ENCODE data around the gene AHRR.

Gene AHRR

DNA sequence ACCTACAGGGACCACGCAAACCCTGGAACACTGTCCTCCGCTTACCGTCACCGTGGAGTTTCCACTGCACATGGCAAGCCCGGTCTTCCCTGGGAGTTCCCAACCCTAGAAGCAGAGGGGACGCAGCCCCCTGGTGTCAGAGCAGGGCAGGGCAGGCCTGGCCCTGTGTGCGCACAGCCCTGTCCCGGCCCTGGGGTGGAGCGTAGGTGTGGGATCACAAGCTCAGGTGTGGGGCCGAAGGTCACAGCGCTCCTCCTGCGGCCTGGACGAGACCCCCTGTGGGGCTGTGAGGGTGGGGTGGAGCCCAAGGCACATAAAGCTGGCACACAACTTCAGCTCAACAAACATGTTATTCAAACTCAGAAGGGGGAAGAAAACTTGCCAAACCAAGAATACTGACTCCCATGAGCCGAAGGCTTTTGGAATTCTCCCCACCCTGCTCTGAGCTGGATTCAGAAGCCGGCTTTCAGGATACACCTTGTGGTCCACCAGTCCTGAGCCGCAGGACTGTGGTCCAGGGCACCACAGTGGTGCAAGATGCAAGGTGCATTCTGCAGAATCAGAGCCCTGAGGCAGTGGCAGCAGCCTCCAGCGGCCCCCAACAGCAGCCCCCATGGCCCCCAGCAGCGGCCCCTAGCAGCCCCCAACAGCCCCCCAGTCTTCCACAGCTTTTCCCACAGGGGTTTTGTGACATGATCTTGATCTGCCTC, 109.6 kb downstream of the AHRR start:
- peak; percentile 35 for DNase-seq

DNA sequence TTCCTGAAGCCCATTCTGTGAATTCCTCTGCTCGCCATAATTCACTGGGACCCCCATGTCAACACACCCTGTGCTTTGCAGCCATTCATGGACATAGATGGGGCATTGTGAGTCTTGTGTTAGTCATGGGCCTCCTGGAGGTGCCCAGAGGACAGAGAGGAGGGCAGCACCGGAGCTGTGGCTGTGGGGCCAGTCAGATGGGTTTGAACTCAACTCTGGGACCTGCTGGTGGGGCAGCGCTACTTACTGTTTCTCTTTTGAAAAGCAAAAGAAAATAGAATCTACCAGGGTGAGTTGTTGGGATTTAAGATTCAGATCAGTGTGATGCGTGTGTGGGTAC, 110.2 kb downstream of the AHRR start:
- DNase-seq: no peak

DNA sequence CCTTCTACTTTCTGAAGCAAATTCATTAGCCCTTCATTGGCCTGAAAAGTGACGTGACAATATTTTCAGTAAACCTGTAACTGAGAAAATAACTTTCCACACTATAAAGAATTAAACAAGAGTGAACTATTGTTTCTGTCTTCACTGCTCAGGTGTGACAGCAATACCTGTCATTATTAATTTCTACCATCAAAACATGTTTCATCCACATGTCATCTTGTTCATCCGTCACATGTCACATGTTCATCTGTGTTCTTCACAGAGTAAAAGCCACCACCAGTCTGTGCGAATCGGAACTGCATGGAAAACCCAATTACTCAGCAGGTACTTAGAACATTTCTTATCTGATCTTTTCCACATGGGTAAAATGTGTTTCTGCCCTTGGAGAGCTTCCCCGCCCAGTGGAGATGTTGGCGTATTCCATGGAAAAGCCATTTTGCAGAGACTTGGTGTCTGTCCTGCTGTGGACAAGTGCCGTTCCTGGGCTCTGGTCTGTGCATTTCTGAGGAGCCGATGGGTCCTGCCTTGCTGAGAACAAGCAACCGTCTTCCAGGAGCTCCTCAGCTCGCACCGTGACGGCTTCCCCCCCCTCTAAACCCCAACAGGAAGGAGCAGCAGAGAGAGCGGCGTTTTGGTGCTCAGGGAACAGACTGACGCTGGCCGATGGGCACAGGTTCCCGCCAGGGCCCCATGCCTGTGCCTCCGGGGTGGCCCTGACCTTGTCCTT, 110.8 kb downstream of the AHRR start:
- no peak for DNase-seq

DNA sequence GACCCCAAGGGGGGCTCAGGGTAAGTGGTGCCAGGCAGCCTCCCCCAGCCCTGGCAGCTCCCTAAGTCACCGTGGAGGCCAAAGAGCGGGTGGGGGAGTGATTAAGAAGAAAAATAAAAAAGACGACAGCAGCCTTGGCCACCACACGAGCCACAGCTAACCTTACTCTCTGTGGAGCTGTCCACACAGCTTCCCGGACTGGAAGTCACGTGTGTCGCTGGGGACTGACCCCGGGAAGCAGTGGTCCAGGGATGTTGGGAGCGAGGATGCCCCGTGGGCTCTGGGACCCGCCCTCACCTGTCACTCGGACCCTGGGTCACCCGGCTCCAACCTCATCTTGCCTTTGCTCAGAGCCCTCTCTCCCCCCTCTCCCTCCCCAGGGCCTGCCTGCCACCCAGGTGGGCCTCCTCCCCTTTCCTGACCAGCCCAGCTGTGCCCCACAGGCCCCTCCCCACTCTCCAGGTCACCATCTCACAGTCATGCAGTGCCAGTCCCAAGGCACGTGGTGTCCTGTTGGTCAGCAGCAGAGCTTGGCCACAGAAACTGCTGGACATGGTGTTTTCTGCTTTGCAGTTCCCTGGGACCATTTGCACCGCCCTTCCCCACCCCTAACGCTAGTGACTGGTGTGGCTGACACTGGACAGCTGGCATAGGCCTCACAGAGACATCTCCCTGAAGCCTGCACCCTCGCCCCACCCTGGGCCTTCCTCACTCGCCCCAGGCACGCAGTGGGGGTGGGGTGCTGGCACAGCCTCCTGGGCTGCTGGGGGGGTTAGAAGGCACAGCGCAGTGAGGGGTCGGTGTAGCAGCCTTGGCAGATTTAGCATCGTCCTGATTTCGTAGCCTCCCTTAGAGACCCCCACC, 111.6 kb downstream of the AHRR start:
- DNase-seq: no peak

- no peak for DNase-seq
Observed at GRCh38 chr5:433836-434235, 112.3 kb downstream of the AHRR start.

- no peak for DNase-seq
Observed at GRCh38 chr5:434443-435146, 113.1 kb downstream of the AHRR start.

GRCh38 chr5:435156-435790, 113.8 kb downstream of the AHRR start:
- no peak for DNase-seq

DNA sequence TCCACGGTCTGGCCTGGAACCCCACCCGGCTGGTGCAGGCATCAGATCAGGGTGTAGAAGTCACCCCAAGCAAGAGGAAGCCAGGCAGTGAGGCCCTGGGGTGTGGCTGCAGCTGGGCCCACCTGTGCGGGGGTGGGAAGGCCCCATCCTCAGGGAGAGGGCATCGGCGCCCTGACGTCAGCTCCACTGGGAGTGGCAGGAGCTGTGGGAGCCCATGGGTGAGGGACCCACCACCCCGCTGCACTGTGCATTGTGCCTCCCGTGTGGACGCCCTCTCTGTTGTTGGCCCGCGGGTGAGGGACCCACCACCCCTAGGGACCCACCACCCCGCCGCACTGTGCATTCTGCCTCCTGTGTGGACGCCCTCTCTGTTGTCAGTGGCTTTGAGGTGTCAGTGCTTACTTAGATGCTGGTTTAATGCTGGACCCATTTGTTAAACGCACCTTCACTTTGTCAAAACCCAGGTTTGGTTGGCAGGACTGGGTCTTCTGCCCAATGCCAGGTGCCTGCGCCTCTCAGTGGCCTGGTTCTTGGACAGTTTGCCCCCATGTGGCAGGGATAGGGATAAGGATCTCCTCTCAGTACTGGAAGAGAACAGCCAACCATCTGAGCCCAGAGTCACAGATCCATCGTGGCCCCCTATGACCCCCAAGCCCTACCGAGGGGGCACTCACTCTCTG, 114.6 kb downstream of the AHRR start:
- no peak for DNase-seq

- DNase-seq: no peak
Observed at GRCh38 chr5:436641-436975, 115.1 kb downstream of the AHRR start.

- DNase-seq: no peak
Observed at GRCh38 chr5:437281-437771, 115.8 kb downstream of the AHRR start.

DNA sequence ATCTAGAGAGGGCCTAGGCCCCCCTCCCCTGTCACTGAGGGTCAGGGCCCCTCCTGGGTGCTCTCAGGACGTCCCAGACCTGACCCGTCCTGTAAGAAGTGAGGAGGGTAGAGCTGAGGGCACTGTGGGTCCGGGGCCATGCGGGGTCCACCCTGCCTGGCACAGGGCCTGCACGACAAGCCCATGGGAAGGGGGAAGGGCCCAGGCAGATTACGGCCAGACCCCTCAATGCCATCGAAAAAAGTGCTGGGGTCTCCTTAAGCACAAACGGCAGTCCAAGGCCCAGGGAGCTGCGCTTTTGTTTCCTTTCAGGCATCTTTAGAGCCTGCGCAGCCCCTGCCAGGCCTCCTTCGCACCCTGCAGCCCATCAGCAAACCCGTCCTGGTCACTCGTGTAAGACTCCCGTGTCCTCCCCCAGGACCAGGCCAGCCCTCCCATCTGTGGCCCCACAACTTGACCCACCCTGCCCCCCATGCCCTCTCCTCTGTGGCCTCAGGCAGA, 117.0 kb downstream of the AHRR start:
- no peak for DNase-seq

GRCh38 chr5:439181-439580, 117.7 kb downstream of the AHRR start:
- no peak for DNase-seq

DNA sequence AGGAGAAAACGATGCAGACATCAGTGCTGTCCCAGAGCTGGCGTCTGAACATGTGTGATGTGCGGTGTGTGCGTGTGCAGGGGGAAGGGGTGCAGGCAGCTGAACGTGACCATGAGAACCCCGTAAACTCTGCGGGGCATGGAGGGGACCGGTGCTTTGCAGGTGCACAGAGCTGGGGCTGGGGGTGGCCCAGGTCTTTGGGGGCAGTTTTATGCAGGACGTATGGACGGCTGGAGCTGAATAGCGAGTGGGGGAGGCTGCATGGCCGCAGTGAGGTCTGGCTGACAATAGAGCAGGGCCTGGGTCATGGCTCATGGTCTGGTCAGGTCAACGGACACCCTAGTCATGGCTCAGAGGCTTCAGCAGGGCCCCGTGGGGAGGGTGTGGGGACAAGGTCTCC, 118.1 kb downstream of the AHRR start:
- no peak for DNase-seq

- no peak for DNase-seq
Observed at GRCh38 chr5:440401-441201, 119.1 kb downstream of the AHRR start.

DNA sequence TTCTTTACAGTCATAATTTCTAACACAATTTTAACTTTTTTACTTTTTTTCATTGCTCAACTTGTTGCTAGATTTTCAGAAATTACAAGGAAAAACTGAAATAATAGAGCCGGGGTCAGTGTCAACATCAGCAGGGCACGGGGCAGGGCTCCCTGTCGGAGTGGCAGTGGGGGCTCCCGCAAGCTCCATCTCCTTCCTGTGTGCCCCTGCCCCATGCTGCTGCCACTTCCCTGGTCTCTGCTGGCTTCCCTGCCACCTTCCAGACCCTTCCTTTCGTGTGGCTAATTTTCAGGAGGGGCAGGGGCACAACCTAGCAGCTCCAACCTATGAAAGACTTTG, 120.5 kb downstream of the AHRR start:
- DNase-seq: no peak

DNA sequence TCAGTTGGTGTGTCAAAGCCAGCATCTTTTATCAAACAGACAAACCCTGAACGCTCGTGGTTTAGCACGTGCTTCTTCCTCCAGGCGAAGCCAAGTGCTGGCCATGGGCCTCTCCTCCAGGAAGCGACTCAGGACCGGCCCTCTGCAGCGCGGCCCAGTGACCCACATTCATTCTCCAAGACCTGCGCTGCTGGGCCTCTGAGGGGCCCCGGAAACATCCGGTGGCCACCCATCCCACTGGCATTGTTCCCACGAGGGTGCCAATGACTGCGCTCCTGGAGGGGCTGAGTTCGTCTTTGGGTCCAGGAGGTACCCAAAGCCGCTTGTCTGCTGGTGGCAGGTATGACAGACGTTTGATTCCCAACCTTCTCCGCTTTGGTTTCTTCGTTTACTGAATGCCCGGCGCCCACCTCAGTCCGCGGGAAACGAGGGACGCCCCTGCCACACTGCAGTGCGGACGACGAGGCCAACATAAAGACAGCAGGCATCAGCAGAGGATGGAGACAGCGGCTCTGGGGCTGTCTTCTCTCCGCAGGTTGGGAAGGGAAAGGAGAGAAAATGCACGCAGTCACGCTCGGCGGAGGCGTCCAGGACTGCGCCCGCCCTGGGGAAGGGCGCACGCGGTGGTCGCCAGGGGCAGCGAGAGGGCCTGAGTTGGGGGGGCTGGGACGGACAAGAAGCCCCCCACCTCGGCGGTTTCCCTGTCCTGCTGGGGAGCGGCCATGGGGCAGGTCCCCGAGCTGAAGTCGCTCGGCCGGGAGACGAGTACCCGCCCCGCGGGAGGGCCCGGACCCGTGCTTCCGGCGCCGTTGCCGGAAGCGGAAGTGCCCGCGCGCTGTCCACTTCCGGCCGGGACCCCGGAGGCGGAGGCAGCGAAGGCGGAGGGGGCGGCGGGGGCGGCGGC, 121.1 kb downstream of the AHRR start, which contains the start of gene EXOC3:
TSS of gene EXOC3 (plus strand) at position 842 of the 904 bp plus-strand sequence. CDS start 3,030 bp downstream, outside the sequence.
- peak; percentile 78 for DNase-seq

- no peak for DNase-seq
Observed at GRCh38 chr5:443239-444151, 122.0 kb downstream of the AHRR start.

- no peak for DNase-seq
Observed at GRCh38 chr5:444226-444625, 122.7 kb downstream of the AHRR start.

DNA sequence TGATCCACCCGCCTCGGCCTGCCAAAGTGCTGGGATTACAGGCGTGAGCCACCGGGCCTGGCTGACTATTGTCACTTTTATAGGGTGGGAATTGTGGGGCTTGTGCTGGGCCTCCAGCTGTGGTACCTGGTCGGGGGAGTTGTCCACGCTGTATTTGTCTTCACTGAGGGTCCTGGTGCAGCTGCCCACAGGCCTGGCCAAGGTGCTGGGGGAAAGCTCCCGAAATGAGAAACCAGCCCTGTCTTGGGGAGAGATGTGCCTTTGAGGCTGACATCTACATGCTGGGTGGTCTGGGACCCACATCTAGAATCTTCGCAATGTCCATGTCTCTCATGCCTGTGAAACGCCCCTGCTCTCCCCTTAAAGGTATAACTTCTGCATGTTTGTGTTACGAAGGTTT, 124.1 kb downstream of the AHRR start:
- no peak for DNase-seq

Measured in activated CD4-positive, alpha-beta T cell treated with anti-CD3 and anti-CD28 coated beads, Interleukin-2, amount 50 U/mL, for 16 hours (primary cell).